Brain microvascular endothelial cell (primary cell): Measurements from ENCODE around the gene STAT1.
"Not testable (repeated sequence)": the region's sequence is repeated elsewhere in the genome, so short reads cannot be mapped to it uniquely, and the experiment has no call there.

ENCODE experiments used
- DNase-seq: peaks from one replicate; pipeline ENCODE4 v3.0.0-alpha.2; 2020
- H3K27ac ChIP-seq: fragments of 250-450 bp; sonication (Bioruptor Pico); 2 replicates; pipeline ENCODE4 v1.5.1; 2020; ENCODE audit warnings: mild to moderate bottlenecking, moderate library complexity
- H3K27me3 ChIP-seq: fragments of 250-450 bp; sonication (Bioruptor Pico); replicated peaks from 2 replicates; pipeline ENCODE4 v1.5.1; 2020; ENCODE audit warnings: mild to moderate bottlenecking
- H3K36me3 ChIP-seq: fragments of 250-450 bp; sonication (Bioruptor Pico); replicated peaks from 2 replicates; pipeline ENCODE4 v1.5.1; 2020; ENCODE audit warnings: mild to moderate bottlenecking
- H3K4me3 ChIP-seq: 2 replicates; pipeline ENCODE4 v1.5.1; 2011; ENCODE audit warnings: low read depth, mild to moderate bottlenecking, control low read depth, low read length, moderate library complexity
- CTCF ChIP-seq: IDR thresholded peaks from 2 replicates; pipeline ENCODE4 v1.5.1; 2011; ENCODE audit warnings: low read depth, mild to moderate bottlenecking, moderate library complexity, low read length, control low read depth, inconsistent platforms; ENCODE audit errors: missing control alignments
- in situ Hi-C: cut with HindIII; loops from 2 replicates; pipeline ENCODE4 v1.10.0; 2017; ENCODE audit warnings: low sequenced_read_pairs, low pct_ligation_motif_present

The STAT1 gene

DNA sequence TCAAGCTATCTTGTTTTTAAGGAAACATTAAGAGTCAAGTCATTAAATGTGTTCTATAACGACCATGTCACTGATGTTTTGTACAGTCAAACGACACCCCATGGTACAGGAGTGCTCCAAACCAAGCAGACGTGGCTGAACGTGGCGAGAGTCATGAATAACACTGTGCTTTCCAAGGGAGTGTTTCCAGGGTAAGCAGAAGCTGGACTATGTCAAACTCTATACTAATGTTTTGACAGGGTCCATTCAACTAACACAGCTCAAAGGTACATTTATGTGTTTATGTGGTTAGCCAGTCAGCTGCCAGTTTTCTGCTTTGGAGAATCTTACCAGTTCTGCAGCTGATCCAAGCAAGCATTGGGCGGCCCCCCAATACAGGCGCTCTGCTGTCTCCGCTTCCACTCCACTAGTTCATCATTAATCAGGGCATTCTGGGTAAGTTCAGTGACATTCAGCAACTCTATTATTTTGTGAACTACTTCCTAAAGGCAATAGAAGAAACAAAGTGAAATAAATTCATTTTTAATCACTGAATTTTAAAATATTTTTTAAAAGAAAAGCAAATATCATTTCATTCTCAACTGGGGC lies 16.4 kb downstream of the STAT1 start:
- no peak overlapping the region for H3K4me3 ChIP-seq
- H3K27me3 ChIP-seq, result no peaks in the 10 kb centered on the region
- peaks cover 80% of the 10 kb centered on the region for H3K36me3 ChIP-seq
- H3K27ac ChIP-seq, result no peak overlapping the region
- no peak for TF ChIP-seq CTCF
- in situ Hi-C loops, result no loop called here
- no peak for DNase-seq

DNA sequence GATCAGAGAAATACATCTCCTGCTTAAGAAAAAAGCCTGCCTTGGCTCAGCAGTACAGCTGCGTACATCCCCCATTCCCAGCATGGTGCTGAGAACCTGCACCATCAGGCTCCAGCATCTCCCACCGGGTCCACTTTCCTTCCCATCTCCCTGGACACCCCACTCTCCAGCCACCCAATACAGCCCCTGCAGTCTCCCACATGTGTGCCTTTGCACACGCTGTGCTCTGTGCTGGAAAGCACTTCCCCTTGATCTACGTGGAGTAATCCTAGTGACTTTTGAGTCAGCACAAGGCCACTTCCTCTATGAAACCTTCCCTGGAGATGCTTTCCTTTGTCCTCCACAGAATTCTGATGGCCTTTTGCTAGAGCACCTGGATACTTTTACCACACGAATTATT lies 17.0 kb downstream of the STAT1 start:
- no peak for TF ChIP-seq CTCF
- Histone ChIP-seq H3K36me3 (peaks cover 78% of the 10 kb centered on the region), H3K27ac (no peak overlapping the region), H3K27me3 (no peaks in the 10 kb centered on the region), H3K4me3 (no peak overlapping the region)
- in situ Hi-C loops, result no loop called here
- no peak for DNase-seq

- H3K27me3 ChIP-seq, result no peaks in the 10 kb centered on the region
- TF ChIP-seq CTCF, result peak; percentile 92
- peaks cover 76% of the 10 kb centered on the region for H3K36me3 ChIP-seq
- no peak overlapping the region for H3K27ac ChIP-seq
- in situ Hi-C loops, result no loop called here
- H3K4me3 ChIP-seq, result no peak overlapping the region
- DNase-seq, result peak; percentile 35
Observed at GRCh38 chr2:190996338-190996946, 17.5 kb downstream of the STAT1 start.

DNA sequence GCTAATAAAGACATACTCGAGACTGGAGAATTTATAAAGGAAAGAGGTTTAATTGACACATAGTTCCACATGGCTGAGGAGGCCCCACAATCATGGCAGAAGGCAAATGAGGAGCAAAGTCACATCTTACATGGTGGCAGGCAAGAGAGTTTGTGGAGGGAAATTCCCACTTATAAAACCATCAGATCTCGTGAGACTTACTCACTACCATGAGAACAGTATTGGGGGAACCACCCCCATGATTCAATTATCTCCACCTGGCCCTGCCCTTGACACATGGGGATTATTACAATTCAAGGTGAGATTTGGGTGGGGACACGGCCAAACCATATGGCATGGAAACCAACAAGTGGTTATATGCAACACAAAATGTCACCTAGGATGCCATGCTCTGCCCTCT lies 18.7 kb downstream of the STAT1 start:
- H3K27ac ChIP-seq, DNase-seq, in situ Hi-C loops, H3K27me3 ChIP-seq, H3K4me3 ChIP-seq: not testable (repeated sequence)
- H3K36me3 ChIP-seq, result peaks cover 72% of the 10 kb centered on the region

GRCh38 chr2:190994148-190994547 lies 19.8 kb downstream of the STAT1 start:
- H3K4me3 ChIP-seq, result no peak overlapping the region
- peaks cover 70% of the 10 kb centered on the region for H3K36me3 ChIP-seq
- no peak for DNase-seq
- TF ChIP-seq CTCF, result no peak
- H3K27ac ChIP-seq, result no peak overlapping the region
- in situ Hi-C loops, result no loop called here
- no peaks in the 10 kb centered on the region for H3K27me3 ChIP-seq

GRCh38 chr2:190993292-190993643 lies 20.7 kb downstream of the STAT1 start:
- no peak overlapping the region for H3K4me3 ChIP-seq
- peaks cover 71% of the 10 kb centered on the region for H3K36me3 ChIP-seq
- H3K27me3 ChIP-seq, result no peaks in the 10 kb centered on the region
- in situ Hi-C loops, result no loop called here
- no peak for DNase-seq
- H3K27ac ChIP-seq, result no peak overlapping the region
- no peak for TF ChIP-seq CTCF
